Body of pancreas (tissue), 4 donors: Measurements from ENCODE around the gene LILRB1. TPM values are rescaled to one million over a fixed set of nuclear protein-coding genes. Genes with fewer than 3 reads are reported as not detected.
A peak's percentile ranks its signal among the peaks of the same experiment; 100 is the strongest.
"Not testable (repeated sequence)": the region's sequence is repeated elsewhere in the genome, so short reads cannot be mapped to it uniquely, and the experiment has no call there.

Experiments used
- ATAC-seq: fragments of 150-250 bp; one replicate; pipeline ENCODE4 v1.9.1; 2016
- DNase-seq, 4 donors: peaks; one replicate each; pipeline ENCODE4 v3.0.0-alpha.2; 2019
- H3K27ac ChIP-seq, 4 donors: fragments of 200-600 bp; sonication (generic); 1 replicate in 3 of 4; 2 replicates in 1 of 4; pipeline versions ENCODE4 v1.5.1 to v1.6.1; 2016 to 2019; ENCODE audit warnings: mild to moderate bottlenecking in 1 of 4, mixed read lengths in 1 of 4, moderate library complexity in 1 of 4
- H3K27me3 ChIP-seq, 2 donors: fragments of 200-600 bp; sonication (generic); one replicate each; pipeline ENCODE4 v1.6.0; 2016; ENCODE audit warnings: mild to moderate bottlenecking in 1 of 2
- H3K36me3 ChIP-seq, 2 donors: fragments of 200-600 bp; sonication (generic); replicated peaks in 1 of 2; 2 replicates each; pipeline ENCODE4 v1.5.1; 2016; ENCODE audit warnings: low read depth in 2 of 2; ENCODE audit not compliant: insufficient read depth in 1 of 2
- H3K4me1 ChIP-seq: fragments of 200-600 bp; sonication (generic); one replicate; pipeline ENCODE4 v1.6.0; 2016
- H3K4me3 ChIP-seq, 2 donors: fragments of 200-600 bp; sonication (generic); 1 replicate in 1 of 2; 2 replicates in 1 of 2; pipeline ENCODE4 v1.5.1; 2016 to 2019
- H3K9me3 ChIP-seq, 3 donors: fragments of 200-600 bp; sonication (generic); 1 replicate in 2 of 3; 2 replicates in 1 of 3; pipeline ENCODE4 v1.5.1; 2016
- CTCF ChIP-seq, 7 experiments: fragments of 450-650 bp in 4 of 7; fragments of 200-600 bp in 3 of 7; sonication (generic) in 3 of 7; IDR thresholded peaks; one replicate each; pipeline ENCODE4 v1.5.1; 2016 to 2019; ENCODE audit warnings: antibody characterized with exemption in 7 of 7
- POLR2A ChIP-seq, 3 donors: fragments of 450-650 bp; IDR thresholded peaks; one replicate each; pipeline ENCODE4 v1.6.1; 2016; ENCODE audit warnings: antibody characterized with exemption in 3 of 3, mild to moderate bottlenecking in 2 of 3
- WGBS, 2 donors: methylation state at CpG; one replicate each; pipeline ENCODE4 v1.1.5; 2017; 5-methylcytosine and 5-hydroxymethylcytosine counted together
- intact Hi-C: fragments of 100-400 bp; cut with DNase I; formaldehyde crosslinking; loops from one replicate; pipeline ENCODE4 v1.15.1; 2023
- total RNA-seq, 2 donors: library from RNA; depleted of rRNA; stranded (reverse); fragments of >200 nt; gene quantifications; one replicate each; pipeline ENCODE4 v1.1.0, GENCODE V29; 2016

Gene LILRB1
- total RNA-seq, 2 donors from 2014 or later = 0.33 to 0.52 TPM

GRCh38 chr19:54638683-54639082 is 8.4 kb downstream of the LILRB1 start:
- no peak for TF ChIP-seq CTCF (IDR thresholded peaks at IDR 0.05)
- TF ChIP-seq POLR2A (IDR thresholded peaks at IDR 0.05) = no peak
- Histone ChIP-seq H3K36me3 (no peaks in the 10 kb centered on the region), H3K27ac (no peak overlapping the region), H3K27me3 (peaks cover 0 to 6% of the 10 kb centered on the region in 2 donors), H3K4me1 (no peaks in the 10 kb centered on the region), H3K4me3 (no peak overlapping the region), H3K9me3 (no peaks in the 10 kb centered on the region)
- 75 to 78% methylated on average over 18 of the region's 18 CpGs for WGBS, 2 donors
- DNase-seq = no peak
- no peak for ATAC-seq
- intact Hi-C loops = no loop called here

GRCh38 chr19:54642953-54643352 is 12.7 kb downstream of the LILRB1 start:
- ATAC-seq = not testable (repeated sequence)

GRCh38 chr19:54643583-54643982 is 13.3 kb downstream of the LILRB1 start:
- ATAC-seq, H3K36me3 ChIP-seq, H3K4me1 ChIP-seq, H3K27me3 ChIP-seq, H3K9me3 ChIP-seq, intact Hi-C loops, H3K4me3 ChIP-seq: not testable (repeated sequence)
- peak in 1 of 4 donors; percentile 16 for DNase-seq
- peak overlapping the region in 1 of 4 donors; percentile 32 for H3K27ac ChIP-seq
- WGBS, 2 donors = 53 to 69% methylated on average over 6 of the region's 6 CpGs

More at GRCh38 chr19:54642953-54643352, 12.7 kb downstream of the LILRB1 start:
- H3K4me3 ChIP-seq, H3K27me3 ChIP-seq, H3K9me3 ChIP-seq, H3K36me3 ChIP-seq, intact Hi-C loops, H3K4me1 ChIP-seq: not testable (repeated sequence)
- 43 to 64% methylated on average over 5 of the region's 5 CpGs for WGBS, 2 donors
- DNase-seq = peak in 1 of 4 donors; percentile 29
- peak overlapping the region in 1 of 4 donors; percentile 32 for H3K27ac ChIP-seq

GRCh38 chr19:54644056-54644455 is 13.8 kb downstream of the LILRB1 start:
- H3K4me3 ChIP-seq = no peak overlapping the region
- no peak for TF ChIP-seq CTCF (IDR thresholded peaks at IDR 0.05)
- peak in 1 of 3 donors; percentile 22 for TF ChIP-seq POLR2A (IDR thresholded peaks at IDR 0.05)
- DNase-seq = peak in 1 of 4 donors; percentile 62
- no peaks in the 10 kb centered on the region for H3K36me3 ChIP-seq
- H3K27ac ChIP-seq = no peak overlapping the region
- no peaks in the 10 kb centered on the region for H3K4me1 ChIP-seq
- intact Hi-C loops = no loop called here
- H3K27me3 ChIP-seq = peaks cover 0 to 2% of the 10 kb centered on the region in 2 donors
- ATAC-seq = no peak
- 39 to 57% methylated on average over 5 of the region's 5 CpGs for WGBS, 2 donors
- no peaks in the 10 kb centered on the region for H3K9me3 ChIP-seq

GRCh38 chr19:54646331-54646841 is 16.1 kb downstream of the LILRB1 start:
- ATAC-seq (no peak), DNase-seq (no peak)
- no peak overlapping the region for H3K27ac ChIP-seq
- no peak for TF ChIP-seq CTCF (IDR thresholded peaks at IDR 0.05)
- no peak for TF ChIP-seq POLR2A (IDR thresholded peaks at IDR 0.05)
- H3K27me3 ChIP-seq = no peaks in the 10 kb centered on the region
- intact Hi-C loops = no loop called here
- no peaks in the 10 kb centered on the region for H3K4me1 ChIP-seq
- H3K9me3 ChIP-seq = no peaks in the 10 kb centered on the region
- H3K4me3 ChIP-seq = no peak overlapping the region
- 77 to 78% methylated on average over 19 of the region's 19 CpGs for WGBS, 2 donors
- no peaks in the 10 kb centered on the region for H3K36me3 ChIP-seq

- Histone ChIP-seq H3K4me1 (no peaks in the 10 kb centered on the region), H3K27me3 (no peaks in the 10 kb centered on the region), H3K27ac (no peak overlapping the region), H3K9me3 (no peaks in the 10 kb centered on the region), H3K4me3 (no peak overlapping the region), H3K36me3 (no peaks in the 10 kb centered on the region)
- no peak for ATAC-seq
- no peak for DNase-seq
- intact Hi-C loops = no loop called here
- TF ChIP-seq CTCF (IDR thresholded peaks at IDR 0.05) = no peak
- TF ChIP-seq POLR2A (IDR thresholded peaks at IDR 0.05) = no peak
- WGBS, 2 donors = 33 to 38% methylated on average over 4 of the region's 4 CpGs
These were observed 17.8 kb downstream of the LILRB1 start for GRCh38 chr19:54648129-54648528.
